Testis (tissue), 3 donors: ENCODE measurements around the gene AKNAD1. TPM values are rescaled to one million over a fixed set of nuclear protein-coding genes. Genes with fewer than 3 reads are reported as not detected.

Experiments used
- DNase-seq: peaks from one replicate; pipeline ENCODE4 v3.0.0-alpha.2; 2019
- H3K27ac ChIP-seq, 2 donors: fragments of 200-600 bp; sonication (generic); one replicate each; pipeline ENCODE4 v1.5.1; 2019
- H3K27me3 ChIP-seq: fragments of 200-600 bp; sonication (generic); one replicate; pipeline ENCODE4 v1.5.1; 2019
- H3K36me3 ChIP-seq: fragments of 200-600 bp; sonication (generic); one replicate; pipeline ENCODE4 v1.5.1; 2017; ENCODE audit warnings: low read depth; ENCODE audit errors: missing control alignments
- H3K4me1 ChIP-seq: fragments of 200-600 bp; sonication (generic); one replicate; pipeline ENCODE4 v1.5.1; 2019
- H3K4me3 ChIP-seq, 2 donors: fragments of 200-600 bp; sonication (generic); one replicate each; pipeline ENCODE4 v1.5.1; 2017 to 2019
- H3K9me3 ChIP-seq: fragments of 200-600 bp; sonication (generic); one replicate; pipeline ENCODE4 v1.5.1; 2017
- POLR2A ChIP-seq: fragments of 450-650 bp; IDR thresholded peaks from one replicate; pipeline ENCODE4 v1.6.1; 2017; ENCODE audit warnings: antibody characterized with exemption, mild to moderate bottlenecking, moderate library complexity
- WGBS, 2 donors: methylation state at CpG; one replicate each; pipeline ENCODE4 v1.1.5; 2018; 5-methylcytosine and 5-hydroxymethylcytosine counted together
- intact Hi-C: fragments of 100-400 bp; cut with DNase I; formaldehyde crosslinking; loops from one replicate; pipeline ENCODE4 v1.15.1; 2023; ENCODE audit warnings: low total_unique reads
- polyA plus RNA-seq: library from polyadenylated mRNA; stranded (reverse); fragments of 350-450 nt; fragmentation: Illumina TruSeq; extraction: RNeasy Lipid Tissue Mini Kit (QIAGEN cat#74804); gene quantifications from one replicate; pipeline ENCODE4 v1.2.3, GENCODE V29; 2014; ENCODE audit warnings: low read depth, low replicate concordance; ENCODE audit not compliant: insufficient read depth
- total RNA-seq, 2 donors: library from RNA; depleted of rRNA; stranded (reverse); fragments of >200 nt; gene quantifications; one replicate each; pipeline ENCODE4 v1.2.3, GENCODE V29; 2016
- TF ChIP-seq, protein P1 (sequence below), 3 experiments: fragments of 450-650 bp in 2 of 3; fragments of 200-600 bp in 1 of 3; sonication (generic) in 1 of 3; IDR thresholded peaks; one replicate each; pipeline ENCODE4 v1.5.1; 2016 to 2019; ENCODE audit warnings: antibody characterized with exemption in 3 of 3, mild to moderate bottlenecking in 2 of 3, moderate library complexity in 1 of 3

The AKNAD1 gene
- total and polyA plus RNA-seq, 3 donors from 2014 or later = 3.8 to 9.8 (median 8.1) TPM

DNA sequence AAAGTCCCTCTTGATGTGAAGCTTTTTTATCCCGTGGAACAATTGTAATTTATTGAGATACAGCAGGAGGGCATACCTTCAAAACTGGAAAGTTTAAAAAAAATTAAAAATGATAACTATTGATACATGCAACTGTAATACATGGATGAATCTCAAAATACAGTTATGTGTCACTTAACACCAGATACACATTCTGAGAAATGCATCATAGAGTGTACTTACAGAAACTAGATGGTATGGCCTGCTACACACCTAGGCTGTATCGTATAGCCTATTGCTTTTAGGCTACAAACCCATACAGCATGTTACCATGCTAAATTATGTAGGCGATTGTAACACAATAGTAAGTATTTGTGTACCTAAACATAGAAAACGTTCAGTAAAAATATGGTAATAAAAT, 7.1 kb upstream of the AKNAD1 start:
- intact Hi-C loops = no loop called here
- DNase-seq = no peak
- H3K9me3 ChIP-seq = no peaks in the 10 kb centered on the region
- H3K36me3 ChIP-seq = no peaks in the 10 kb centered on the region
- no peak overlapping the region for H3K27ac ChIP-seq
- no peaks in the 10 kb centered on the region for H3K4me1 ChIP-seq
- H3K27me3 ChIP-seq = no peaks in the 10 kb centered on the region
- TF ChIP-seq, protein P1, sequence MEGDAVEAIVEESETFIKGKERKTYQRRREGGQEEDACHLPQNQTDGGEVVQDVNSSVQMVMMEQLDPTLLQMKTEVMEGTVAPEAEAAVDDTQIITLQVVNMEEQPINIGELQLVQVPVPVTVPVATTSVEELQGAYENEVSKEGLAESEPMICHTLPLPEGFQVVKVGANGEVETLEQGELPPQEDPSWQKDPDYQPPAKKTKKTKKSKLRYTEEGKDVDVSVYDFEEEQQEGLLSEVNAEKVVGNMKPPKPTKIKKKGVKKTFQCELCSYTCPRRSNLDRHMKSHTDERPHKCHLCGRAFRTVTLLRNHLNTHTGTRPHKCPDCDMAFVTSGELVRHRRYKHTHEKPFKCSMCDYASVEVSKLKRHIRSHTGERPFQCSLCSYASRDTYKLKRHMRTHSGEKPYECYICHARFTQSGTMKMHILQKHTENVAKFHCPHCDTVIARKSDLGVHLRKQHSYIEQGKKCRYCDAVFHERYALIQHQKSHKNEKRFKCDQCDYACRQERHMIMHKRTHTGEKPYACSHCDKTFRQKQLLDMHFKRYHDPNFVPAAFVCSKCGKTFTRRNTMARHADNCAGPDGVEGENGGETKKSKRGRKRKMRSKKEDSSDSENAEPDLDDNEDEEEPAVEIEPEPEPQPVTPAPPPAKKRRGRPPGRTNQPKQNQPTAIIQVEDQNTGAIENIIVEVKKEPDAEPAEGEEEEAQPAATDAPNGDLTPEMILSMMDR (IDR thresholded peaks at IDR 0.05) = no peak
- no peak for TF ChIP-seq POLR2A
- H3K4me3 ChIP-seq = no peak overlapping the region
- WGBS, 2 donors = 90 to 92% methylated on average over 4 of the region's 4 CpGs

DNA sequence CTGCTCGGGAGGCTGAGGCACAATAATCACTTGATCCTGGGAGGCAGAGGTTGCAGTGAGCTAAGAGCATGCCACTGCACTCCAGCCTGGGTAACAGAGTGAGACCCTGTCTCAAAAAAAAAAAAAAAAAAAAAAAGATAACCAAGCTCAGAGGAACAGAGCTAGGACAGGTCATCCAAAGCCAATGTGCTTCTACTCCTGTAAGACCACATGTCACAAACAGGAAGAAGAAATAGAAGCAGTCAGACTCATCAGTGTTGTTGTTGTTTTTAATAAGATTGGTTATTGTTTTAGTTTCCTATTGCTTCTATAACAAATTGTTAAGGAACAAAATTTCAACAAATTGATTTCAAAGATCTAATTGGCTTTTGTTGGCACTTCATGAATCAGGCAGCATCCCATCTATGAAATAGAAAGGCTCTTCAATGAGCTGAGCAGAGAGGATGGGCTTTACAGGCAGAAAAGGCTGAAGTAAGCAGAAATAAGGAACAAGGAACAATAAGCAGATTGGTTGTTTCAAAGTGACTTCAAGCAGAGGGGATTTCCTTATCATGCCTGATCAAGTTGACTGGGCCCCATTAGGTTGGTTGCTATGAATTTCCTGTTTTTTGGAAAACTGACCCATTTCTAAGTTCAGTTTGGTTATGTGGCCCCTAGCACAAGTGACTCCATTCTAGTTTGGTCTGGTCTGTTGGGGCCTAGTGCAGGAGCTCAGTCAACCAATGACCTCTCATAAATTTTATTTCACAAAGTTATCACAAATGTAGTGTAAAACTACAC, 6.0 kb upstream of the AKNAD1 start:
- Histone ChIP-seq H3K36me3 (no peaks in the 10 kb centered on the region), H3K4me1 (no peaks in the 10 kb centered on the region), H3K4me3 (no peak overlapping the region), H3K9me3 (no peaks in the 10 kb centered on the region), H3K27ac (no peak overlapping the region), H3K27me3 (no peaks in the 10 kb centered on the region)
- no peak for DNase-seq
- no peak for TF ChIP-seq POLR2A
- intact Hi-C loops = no loop called here
- 83 to 94% methylated on average over 1 of the region's 1 CpG for WGBS, 2 donors

DNA sequence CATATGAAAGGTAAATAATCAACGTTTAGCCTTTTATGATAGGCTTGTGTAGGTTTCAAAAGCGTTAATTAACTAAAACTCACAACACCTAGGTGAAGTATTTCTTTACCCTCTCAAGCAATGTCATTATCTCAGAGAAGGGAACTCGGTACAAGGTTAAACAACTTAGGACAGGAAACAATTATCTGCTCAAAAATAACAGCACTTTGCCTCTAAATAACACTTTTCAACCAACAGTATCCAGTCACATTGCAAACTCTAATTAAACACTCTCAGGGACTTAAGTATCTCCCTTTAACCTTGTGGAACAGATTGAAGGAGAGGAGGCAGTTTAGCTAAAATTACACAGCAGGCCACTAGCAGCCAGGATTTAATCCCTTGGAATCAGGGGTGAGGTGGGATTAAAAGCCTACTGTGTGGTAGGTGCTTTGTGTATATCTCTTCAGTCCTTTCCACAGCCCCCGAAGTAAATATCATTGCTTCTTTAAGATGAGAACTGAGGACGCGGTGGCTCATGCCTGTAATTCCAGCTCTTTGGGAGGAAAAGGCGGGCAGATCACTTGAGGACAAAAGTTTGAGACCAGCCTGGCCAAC, 5.2 kb upstream of the AKNAD1 start:
- Histone ChIP-seq H3K9me3 (no peaks in the 10 kb centered on the region), H3K4me3 (no peak overlapping the region), H3K4me1 (no peaks in the 10 kb centered on the region), H3K27me3 (no peaks in the 10 kb centered on the region), H3K27ac (no peak overlapping the region), H3K36me3 (no peaks in the 10 kb centered on the region)
- DNase-seq = no peak
- TF ChIP-seq, protein P1 (IDR thresholded peaks at IDR 0.05) = no peak
- intact Hi-C loops = no loop called here
- WGBS, 2 donors = 72 to 75% methylated on average over 7 of the region's 7 CpGs

DNA sequence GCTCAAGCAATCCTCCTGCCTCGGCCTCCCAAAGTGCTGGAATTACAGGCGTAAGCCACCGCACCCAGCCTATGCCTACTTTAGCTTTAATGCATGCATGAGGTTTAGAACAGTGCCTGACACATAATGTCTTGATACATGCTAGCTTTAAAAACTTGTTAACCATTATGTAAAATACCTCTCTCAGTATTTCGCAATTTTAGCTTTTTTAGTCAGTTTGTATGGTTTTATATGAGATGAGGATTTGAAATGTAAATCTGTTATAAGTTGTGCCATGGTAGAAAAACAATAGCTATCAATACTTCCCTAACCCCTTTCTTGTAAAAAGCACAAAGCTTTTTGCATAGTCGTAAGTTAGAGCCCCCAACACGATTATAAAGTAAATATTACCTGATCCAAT, 4.7 kb upstream of the AKNAD1 start:
- Histone ChIP-seq H3K36me3 (no peaks in the 10 kb centered on the region), H3K27ac (no peak overlapping the region), H3K27me3 (no peaks in the 10 kb centered on the region), H3K4me3 (no peak overlapping the region), H3K9me3 (no peaks in the 10 kb centered on the region), H3K4me1 (no peaks in the 10 kb centered on the region)
- WGBS, 2 donors = 92 to 93% methylated on average over 6 of the region's 6 CpGs
- TF ChIP-seq POLR2A = no peak
- TF ChIP-seq, protein P1 (IDR thresholded peaks at IDR 0.05) = no peak
- DNase-seq = no peak
- intact Hi-C loops = no loop called here

DNA sequence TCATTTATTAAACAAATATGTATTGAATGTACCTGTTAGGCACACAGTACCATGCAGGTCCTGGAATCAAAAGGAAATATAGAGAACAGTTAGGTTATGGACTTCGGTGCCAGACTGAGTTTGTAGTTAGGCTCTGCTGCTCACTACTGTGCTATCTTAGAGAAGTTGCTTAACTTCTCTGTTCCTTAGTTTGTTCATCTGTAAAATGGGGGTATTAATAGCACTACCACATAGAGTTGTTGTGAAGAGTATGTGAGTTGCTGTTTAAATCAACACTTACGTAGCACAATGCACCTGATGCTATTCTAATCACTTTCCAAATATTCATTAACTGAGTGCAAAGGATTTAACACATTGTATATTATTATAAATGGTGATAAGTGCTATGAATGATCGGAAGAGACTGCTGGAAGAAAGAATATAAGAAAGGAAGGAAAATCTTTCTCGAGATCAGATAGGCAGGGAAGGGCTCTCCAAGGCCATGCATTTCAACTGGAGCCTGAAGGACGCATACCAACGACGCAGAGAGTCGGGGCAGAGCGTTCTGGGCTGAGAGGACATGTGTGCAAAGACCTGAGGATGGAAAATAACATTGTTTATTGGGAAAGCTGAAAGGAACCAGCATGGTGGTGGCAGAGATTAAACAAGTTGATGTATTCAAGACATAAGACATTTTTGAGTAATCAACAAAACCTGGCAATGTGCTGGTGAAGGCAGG, 3.5 kb upstream of the AKNAD1 start:
- no peak for DNase-seq
- Histone ChIP-seq H3K36me3 (no peaks in the 10 kb centered on the region), H3K4me1 (no peaks in the 10 kb centered on the region), H3K27me3 (no peaks in the 10 kb centered on the region), H3K27ac (no peak overlapping the region), H3K4me3 (no peak overlapping the region), H3K9me3 (no peaks in the 10 kb centered on the region)
- WGBS, 2 donors = 73 to 78% methylated on average over 9 of the region's 9 CpGs
- intact Hi-C loops = no loop called here
- TF ChIP-seq, protein P1 (IDR thresholded peaks at IDR 0.05) = no peak
- no peak for TF ChIP-seq POLR2A
